A549 (cell line): ENCODE results near the gene LDLRAD3.

ENCODE experiments used
- CBX8 ChIP-seq: fragments of 200-600 bp; sonication (generic); IDR thresholded peaks from 2 replicates; pipeline ENCODE4 v1.6.1; 2016
- CTCF ChIP-seq: fragments of >200 bp; sonication (Bioruptor Twin); formaldehyde crosslinking; IDR thresholded peaks from 3 replicates; pipeline ENCODE4 v1.5.1; 2016
- ELK1 ChIP-seq: fragments of 150-350 bp; IDR thresholded peaks from 2 replicates; pipeline ENCODE4 v1.6.1; 2014; ENCODE audit warnings: low read depth, mild to moderate bottlenecking, low read length
- EP300 ChIP-seq, 2 experiments: fragments of >200 bp; sonication (Bioruptor Twin); formaldehyde crosslinking; IDR thresholded peaks; 2 replicates in 1 of 2; 3 replicates in 1 of 2; pipeline ENCODE4 v1.6.1; 2016 to 2017
- HEYL ChIP-seq: fragments of 250-450 bp; sonication (Bioruptor Pico); IDR thresholded peaks from 2 replicates; pipeline ENCODE4 v1.8.0; 2021; ENCODE audit warnings: mild to moderate bottlenecking, moderate library complexity
- HMGXB4 ChIP-seq: fragments of 250-450 bp; sonication (Bioruptor Pico); IDR thresholded peaks from 2 replicates; pipeline ENCODE4 v1.5.0; 2021; ENCODE audit warnings: mild to moderate bottlenecking, moderate library complexity, borderline replicate concordance
- MAFK ChIP-seq: fragments of 450-650 bp; IDR thresholded peaks from 2 replicates; pipeline ENCODE4 v1.6.1; 2014; ENCODE audit not compliant: partially characterized antibody
- POLR2A ChIP-seq: IDR thresholded peaks from 2 replicates; pipeline ENCODE4 v1.6.1; 2012; ENCODE audit warnings: mild to moderate bottlenecking, low read length
- RAD21 ChIP-seq, 2 experiments: fragments of >200 bp in 1 of 2; sonication (Bioruptor Twin) in 1 of 2; formaldehyde crosslinking in 1 of 2; IDR thresholded peaks in 1 of 2; conservative IDR thresholded peaks in 1 of 2; 2 replicates in 1 of 2; 3 replicates in 1 of 2; pipeline ENCODE4 v1.6.1; 2012 to 2018; ENCODE audit warnings: inconsistent platforms in 1 of 2
- REST ChIP-seq: fragments of 200-600 bp; sonication (generic); IDR thresholded peaks from 2 replicates; pipeline ENCODE4 v1.6.1; 2016; ENCODE audit warnings: antibody characterized with exemption, mild to moderate bottlenecking, moderate library complexity
- RFX5 ChIP-seq: fragments of 450-650 bp; IDR thresholded peaks from 2 replicates; pipeline ENCODE4 v1.7.1; 2014; ENCODE audit warnings: antibody characterized with exemption, mild to moderate bottlenecking, moderate library complexity
- SREBF2 ChIP-seq: fragments of 450-650 bp; IDR thresholded peaks from 2 replicates; pipeline ENCODE4 v1.6.1; 2014; ENCODE audit warnings: mild to moderate bottlenecking, moderate library complexity
- TP53 ChIP-seq: fragments of 250-450 bp; sonication (Bioruptor Pico); IDR thresholded peaks from 2 replicates; pipeline ENCODE4 v1.5.0; 2021; ENCODE audit warnings: mild to moderate bottlenecking, moderate library complexity
- ZFP36 ChIP-seq: fragments of 450-650 bp; IDR thresholded peaks from 2 replicates; pipeline ENCODE4 v1.6.1; 2014; ENCODE audit warnings: borderline replicate concordance; ENCODE audit not compliant: partially characterized antibody

GRCh38 chr11:36135076-36135475, 191.2 kb downstream of the LDLRAD3 start:
- TF ChIP-seq SREBF2 (no peak), CTCF (no peak), POLR2A (no peak), MAFK (no peak), ZFP36 (no peak), REST (no peak), ELK1 (no peak), CBX8 (no peak), RFX5 (no peak), HEYL (no peak), RAD21 (conservative IDR thresholded peaks at IDR 0.05 in 1 of 2, IDR thresholded peaks at IDR 0.05 in 1 of 2) (no peak), EP300 (IDR thresholded peaks at IDR 0.05) (no peak), HMGXB4 (CRISPR knock-in tag) (no peak), TP53 (no peak)
